Right lobe of liver (tissue), 6 donors: ENCODE data around the gene NEU2. TPM values are rescaled to one million over a fixed set of nuclear protein-coding genes. Genes with fewer than 3 reads are reported as not detected.

Experiments
- ATAC-seq, 4 donors: fragments of 200-7000 bp; cut with Tn5 transposase; one replicate each; pipeline ENCODE4 v1.9.1; 2020; ENCODE audit warnings: mild to moderate bottlenecking in 4 of 4, moderate library complexity in 4 of 4
- DNase-seq, 3 donors: peaks; one replicate each; pipeline ENCODE4 v3.0.0-alpha.2; 2020
- H3K27ac ChIP-seq, 3 donors: fragments of 200-600 bp; one replicate each; pipeline ENCODE4 v1.8.0; 2022
- H3K27me3 ChIP-seq, 2 donors: fragments of 200-600 bp; one replicate each; pipeline ENCODE4 v1.8.0; 2022
- H3K36me3 ChIP-seq, 4 donors: fragments of 200-600 bp; sonication (generic) in 1 of 4; one replicate each; pipeline versions ENCODE4 v1.5.1 to v1.8.0; 2017 to 2022; ENCODE audit warnings: control low read depth in 1 of 4
- H3K4me1 ChIP-seq, 4 donors: fragments of 200-600 bp; sonication (generic) in 1 of 4; one replicate each; pipeline versions ENCODE4 v1.5.1 to v1.8.0; 2017 to 2022; ENCODE audit warnings: control low read depth in 1 of 4
- H3K4me3 ChIP-seq, 3 donors: fragments of 200-600 bp; one replicate each; pipeline ENCODE4 v1.8.0; 2022
- H3K9me3 ChIP-seq, 4 donors: fragments of 200-600 bp; sonication (generic) in 1 of 4; one replicate each; pipeline versions ENCODE4 v1.5.1 to v1.8.0; 2017 to 2022; ENCODE audit warnings: control low read depth in 1 of 4
- CTCF ChIP-seq, 4 donors: fragments of 200-600 bp in 3 of 4; fragments of 450-650 bp in 1 of 4; IDR thresholded peaks; one replicate each; pipeline versions ENCODE4 v1.5.1 to v1.8.0; 2016 to 2022; ENCODE audit warnings: antibody characterized with exemption in 4 of 4, mild to moderate bottlenecking in 2 of 4
- POLR2A ChIP-seq: fragments of 450-650 bp; IDR thresholded peaks from one replicate; pipeline ENCODE4 v1.6.1; 2017; ENCODE audit warnings: antibody characterized with exemption, mild to moderate bottlenecking
- WGBS: methylation state at CpG from one replicate; pipeline ENCODE4 v1.1.6; 2018; ENCODE audit warnings: low coverage, low lambda C conversion rate; ENCODE audit not compliant: insufficient coverage; ENCODE audit errors: missing lambda C conversion rate; 5-methylcytosine and 5-hydroxymethylcytosine counted together
- intact Hi-C, 2 donors: fragments of 100-400 bp; cut with DNase I; formaldehyde crosslinking; loops; one replicate each; pipeline versions ENCODE4 v1.11.2 to v1.14.1; 2022
- total RNA-seq, 6 experiments: library from RNA; depleted of rRNA in 2 of 6; stranded (reverse); fragments of >200 nt in 2 of 6; fragmentation: NEBNext Ultra II Directional in 3 of 6; extraction: Animal tissue kit (Norgen Biotek cat#: 25700) in 3 of 6; gene quantifications; one replicate each; pipeline versions ENCODE4 v1.1.0 to v1.2.4, GENCODE V29; 2016 to 2023
- donor health status: DM: no; HTN: yes; CAD: no.
- donor health status: DM: no; HTN: no; CAD: no.
- donor health status: DM: no; HTN: no; CAD: no.
- donor health status: DM: no; HTN: yes; CAD: no.
- donor health status: DM: no; HTN: yes; CAD: no.

Gene NEU2
- total RNA-seq, 6 experiments from 2014 or later = not detected

GRCh38 chr2:233012301-233012971, 20.0 kb upstream of the NEU2 start:
- DNase-seq (peak; percentile 69 to 82 (median 77)), ATAC-seq (peak; percentile 82 to 85 (median 83))
- peaks cover 0 to 21% (median 2%) of the 10 kb centered on the region in 4 donors for H3K4me1 ChIP-seq
- TF ChIP-seq POLR2A = peak; percentile 22
- TF ChIP-seq CTCF (IDR thresholded peaks at IDR 0.05) = no peak
- H3K9me3 ChIP-seq = no peaks in the 10 kb centered on the region
- H3K27ac ChIP-seq = peak overlapping the region; percentile 68 to 88 (median 83)
- H3K27me3 ChIP-seq = no peaks in the 10 kb centered on the region
- peak overlapping the region; percentile 54 to 58 (median 56) for H3K4me3 ChIP-seq
- no peaks in the 10 kb centered on the region for H3K36me3 ChIP-seq
- intact Hi-C loops = no loop called here
- WGBS = 20% methylated on average over 7 of the region's 12 CpGs

GRCh38 chr2:233013027-233013461, 19.4 kb upstream of the NEU2 start, which contains the start of gene NGEF:
TSS of gene NGEF (minus strand) at chr2:233013256. CDS start at chr2:232974890, 38,366 bp downstream.
- H3K27me3 ChIP-seq = no peaks in the 10 kb centered on the region
- no peaks in the 10 kb centered on the region for H3K36me3 ChIP-seq
- TF ChIP-seq POLR2A = peak; percentile 76
- no peak for TF ChIP-seq CTCF (IDR thresholded peaks at IDR 0.05)
- peak within 1 kb of the TSS; percentile 54 to 58 (median 56) for H3K4me3 ChIP-seq
- ATAC-seq = peak; percentile 86 to 93 (median 90)
- no peaks in the 10 kb centered on the region for H3K9me3 ChIP-seq
- DNase-seq = peak; percentile 89 to 96 (median 92)
- H3K27ac ChIP-seq = peak within 1 kb of the TSS; percentile 68 to 88 (median 83)
- intact Hi-C loops = no loop called here
- WGBS = 22% methylated on average over 7 of the region's 12 CpGs
- H3K4me1 ChIP-seq = peaks cover 0 to 19% (median 2%) of the 10 kb centered on the region in 4 donors

- 11% methylated on average over 1 of the region's 1 CpG for WGBS
- intact Hi-C loops = no loop called here
- H3K4me3 ChIP-seq = peak overlapping the region in 1 of 3 donors; percentile 56
- TF ChIP-seq CTCF (IDR thresholded peaks at IDR 0.05) (no peak), POLR2A (no peak)
- peak overlapping the region in 2 of 3 donors; percentile 83 to 88 for H3K27ac ChIP-seq
- H3K36me3 ChIP-seq = no peaks in the 10 kb centered on the region
- H3K27me3 ChIP-seq = no peaks in the 10 kb centered on the region
- peaks cover 0 to 17% (median 0%) of the 10 kb centered on the region in 4 donors for H3K4me1 ChIP-seq
- no peaks in the 10 kb centered on the region for H3K9me3 ChIP-seq
- ATAC-seq = no peak
- DNase-seq = no peak
Observed at GRCh38 chr2:233013650-233014049, 18.8 kb upstream of the NEU2 start.

GRCh38 chr2:233015019-233015645, 17.3 kb upstream of the NEU2 start:
- no peak overlapping the region for H3K27ac ChIP-seq
- DNase-seq (peak in 1 of 3 donors; percentile 5), ATAC-seq (no peak)
- 100% methylated on average over 1 of the region's 1 CpG for WGBS
- no peaks in the 10 kb centered on the region for H3K9me3 ChIP-seq
- intact Hi-C loops = no loop called here
- no peaks in the 10 kb centered on the region for H3K27me3 ChIP-seq
- peaks cover 0 to 17% (median 0%) of the 10 kb centered on the region in 4 donors for H3K4me1 ChIP-seq
- no peaks in the 10 kb centered on the region for H3K36me3 ChIP-seq
- no peak overlapping the region for H3K4me3 ChIP-seq
- no peak for TF ChIP-seq POLR2A
- TF ChIP-seq CTCF (IDR thresholded peaks at IDR 0.05) = no peak
